ENCODE data around the gene SRPK2.
"Not testable (repeated sequence)": the region's sequence is repeated elsewhere in the genome, so short reads cannot be mapped to it uniquely, and the experiment has no call there.

Gene SRPK2

GRCh38 chr7:105354383-105354782 lies 34.3 kb downstream of the SRPK2 start:
- peak; percentile 53 for ATAC-seq
- Mint-ChIP-seq H3K27ac (peak overlapping the region; percentile 85), H3K4me3 (peak overlapping the region; percentile 13), H3K9me3 (no peaks in the 10 kb centered on the region), H3K27me3 (no peaks in the 10 kb centered on the region), H3K36me3 (no peaks in the 10 kb centered on the region), H3K4me1 (peaks cover 73% of the 10 kb centered on the region)

GRCh38 chr7:105353752-105354328 lies 34.9 kb downstream of the SRPK2 start:
- Mint-ChIP-seq H3K27ac (peak overlapping the region; percentile 85), H3K4me3 (peak overlapping the region; percentile 42), H3K36me3 (no peaks in the 10 kb centered on the region), H3K9me3 (no peaks in the 10 kb centered on the region), H3K27me3 (no peaks in the 10 kb centered on the region), H3K4me1 (peaks cover 71% of the 10 kb centered on the region)
- peak; percentile 82 for ATAC-seq

- Mint-ChIP-seq H3K27ac (peak overlapping the region; percentile 85), H3K27me3 (no peaks in the 10 kb centered on the region), H3K4me3 (peak overlapping the region; percentile 42), H3K9me3 (no peaks in the 10 kb centered on the region), H3K36me3 (no peaks in the 10 kb centered on the region), H3K4me1 (peaks cover 65% of the 10 kb centered on the region)
- ATAC-seq, result no peak
Measured at GRCh38 chr7:105352901-105353668, 35.6 kb downstream of the SRPK2 start.

GRCh38 chr7:105352018-105352612 lies 36.6 kb downstream of the SRPK2 start:
- H3K4me1 Mint-ChIP-seq, result peaks cover 65% of the 10 kb centered on the region
- H3K27ac Mint-ChIP-seq, result peak overlapping the region; percentile 85
- peak; percentile 96 for ATAC-seq
- H3K27me3 Mint-ChIP-seq, result no peaks in the 10 kb centered on the region
- no peaks in the 10 kb centered on the region for H3K9me3 Mint-ChIP-seq
- no peaks in the 10 kb centered on the region for H3K36me3 Mint-ChIP-seq
- peak overlapping the region; percentile 44 for H3K4me3 Mint-ChIP-seq

GRCh38 chr7:105350906-105351305 lies 37.8 kb downstream of the SRPK2 start:
- Mint-ChIP-seq H3K4me3 (no peak overlapping the region), H3K4me1 (peaks cover 67% of the 10 kb centered on the region)

GRCh38 chr7:105348177-105348576 lies 40.5 kb downstream of the SRPK2 start:
- not testable (repeated sequence) for H3K27ac Mint-ChIP-seq, H3K36me3 Mint-ChIP-seq, H3K9me3 Mint-ChIP-seq, H3K4me3 Mint-ChIP-seq, ATAC-seq, H3K27me3 Mint-ChIP-seq
- H3K4me1 Mint-ChIP-seq, result peaks cover 56% of the 10 kb centered on the region

More at GRCh38 chr7:105350906-105351305, 37.8 kb downstream of the SRPK2 start:
- H3K27me3 Mint-ChIP-seq, result no peaks in the 10 kb centered on the region
- no peaks in the 10 kb centered on the region for H3K9me3 Mint-ChIP-seq
- ATAC-seq, result no peak
- H3K36me3 Mint-ChIP-seq, result no peaks in the 10 kb centered on the region
- peak overlapping the region; percentile 85 for H3K27ac Mint-ChIP-seq

- Mint-ChIP-seq H3K27ac (peak overlapping the region; percentile 74), H3K27me3 (no peaks in the 10 kb centered on the region), H3K36me3 (no peaks in the 10 kb centered on the region)
Measured at GRCh38 chr7:105346593-105347322, 42.0 kb downstream of the SRPK2 start.

GRCh38 chr7:105346138-105346537 lies 42.6 kb downstream of the SRPK2 start:
- H3K27me3 Mint-ChIP-seq, result no peaks in the 10 kb centered on the region
- no peak overlapping the region for H3K4me3 Mint-ChIP-seq
- H3K9me3 Mint-ChIP-seq, result no peaks in the 10 kb centered on the region
- no peak for ATAC-seq
- peak overlapping the region; percentile 74 for H3K27ac Mint-ChIP-seq
- peaks cover 48% of the 10 kb centered on the region for H3K4me1 Mint-ChIP-seq
- no peaks in the 10 kb centered on the region for H3K36me3 Mint-ChIP-seq

More at GRCh38 chr7:105346593-105347322, 42.0 kb downstream of the SRPK2 start:
- H3K9me3 Mint-ChIP-seq, result no peaks in the 10 kb centered on the region
- peaks cover 53% of the 10 kb centered on the region for H3K4me1 Mint-ChIP-seq
- H3K4me3 Mint-ChIP-seq, result no peak overlapping the region
- ATAC-seq, result no peak

GRCh38 chr7:105345725-105346124 lies 43.0 kb downstream of the SRPK2 start:
- Mint-ChIP-seq H3K27me3 (no peaks in the 10 kb centered on the region), H3K4me1 (peaks cover 44% of the 10 kb centered on the region), H3K36me3 (no peaks in the 10 kb centered on the region), H3K4me3 (no peak overlapping the region), H3K27ac (peak overlapping the region; percentile 74), H3K9me3 (no peaks in the 10 kb centered on the region)
- ATAC-seq, result peak; percentile 68

GRCh38 chr7:105345003-105345402 lies 43.7 kb downstream of the SRPK2 start:
- H3K27ac Mint-ChIP-seq, result peak overlapping the region; percentile 74
- no peaks in the 10 kb centered on the region for H3K9me3 Mint-ChIP-seq
- H3K4me1 Mint-ChIP-seq, result peaks cover 43% of the 10 kb centered on the region
- no peak for ATAC-seq
- no peak overlapping the region for H3K4me3 Mint-ChIP-seq
- no peaks in the 10 kb centered on the region for H3K36me3 Mint-ChIP-seq
- H3K27me3 Mint-ChIP-seq, result no peaks in the 10 kb centered on the region

GRCh38 chr7:105339404-105340323 lies 49.1 kb downstream of the SRPK2 start:
- Mint-ChIP-seq H3K27ac (no peak overlapping the region), H3K4me1 (peaks cover 37% of the 10 kb centered on the region), H3K4me3 (no peak overlapping the region), H3K27me3 (no peaks in the 10 kb centered on the region), H3K9me3 (no peaks in the 10 kb centered on the region), H3K36me3 (no peaks in the 10 kb centered on the region)
- ATAC-seq, result no peak

- no peak overlapping the region for H3K4me3 Mint-ChIP-seq
- no peaks in the 10 kb centered on the region for H3K9me3 Mint-ChIP-seq
- peak overlapping the region; percentile 40 for H3K27ac Mint-ChIP-seq
- H3K4me1 Mint-ChIP-seq, result peaks cover 24% of the 10 kb centered on the region
- H3K27me3 Mint-ChIP-seq, result no peaks in the 10 kb centered on the region
- ATAC-seq, result no peak
- H3K36me3 Mint-ChIP-seq, result no peaks in the 10 kb centered on the region
Measured at GRCh38 chr7:105337529-105337928, 51.2 kb downstream of the SRPK2 start.

GRCh38 chr7:105336009-105336408 lies 52.7 kb downstream of the SRPK2 start:
- Mint-ChIP-seq H3K27ac (no peak overlapping the region), H3K4me1 (peaks cover 33% of the 10 kb centered on the region), H3K4me3 (no peak overlapping the region), H3K36me3 (no peaks in the 10 kb centered on the region), H3K9me3 (no peaks in the 10 kb centered on the region), H3K27me3 (no peaks in the 10 kb centered on the region)
- no peak for ATAC-seq

- not testable (repeated sequence) for H3K36me3 Mint-ChIP-seq, H3K9me3 Mint-ChIP-seq, H3K4me3 Mint-ChIP-seq, ATAC-seq, H3K27me3 Mint-ChIP-seq
- peaks cover 29% of the 10 kb centered on the region for H3K4me1 Mint-ChIP-seq
- peak overlapping the region; percentile 57 for H3K27ac Mint-ChIP-seq
Measured at GRCh38 chr7:105332661-105333060, 56.1 kb downstream of the SRPK2 start.

Measured in stimulated activated memory B cell treated with anti-CD40 and anti-IgM and Interleukin-4, amounts not matched to agents 10 μg/mL and 1 μg/mL and 100 μg/mL, for 72 hours (primary cell).